ENCODE data around the gene BTRC.

DNA sequence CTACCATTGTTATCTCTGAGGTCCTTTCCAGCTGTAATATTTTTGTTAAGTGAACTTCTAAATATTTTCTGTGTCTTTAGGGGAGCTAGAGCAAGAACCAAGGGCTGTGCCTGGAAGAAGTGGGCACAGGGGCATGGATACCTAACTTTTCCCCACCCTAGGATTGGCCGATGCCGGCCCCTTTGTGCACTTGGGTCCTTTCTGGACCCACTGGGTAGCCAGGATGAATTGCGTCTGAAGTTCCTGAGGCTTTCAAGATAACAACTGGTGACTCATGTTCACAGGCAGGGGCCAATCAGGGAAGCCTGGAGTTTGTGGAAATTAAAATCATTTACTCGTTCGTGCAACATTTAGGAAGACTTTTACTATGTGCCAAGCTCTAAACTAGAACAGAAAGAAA lies 234.9 kb downstream of the BTRC start:
- no peak for TF ChIP-seq CTCF (IDR thresholded peaks at IDR 0.05)
- no peak for TF ChIP-seq POLR2A (IDR thresholded peaks at IDR 0.05)

Measured in lower leg skin (tissue), 3 donors.